GM18498 (cell line): ENCODE results near the gene ANKRD44.
A peak's percentile ranks its signal among the peaks of the same experiment; 100 is the strongest.

ENCODE experiments used
- ATAC-seq: cut with Tn5 transposase; IDR thresholded peaks from one replicate; pipeline ENCODE4 v1.9.1; 2021; ENCODE audit warnings: mild to moderate bottlenecking, moderate library complexity; ENCODE audit not compliant: unreplicated experiment

The ANKRD44 gene

DNA sequence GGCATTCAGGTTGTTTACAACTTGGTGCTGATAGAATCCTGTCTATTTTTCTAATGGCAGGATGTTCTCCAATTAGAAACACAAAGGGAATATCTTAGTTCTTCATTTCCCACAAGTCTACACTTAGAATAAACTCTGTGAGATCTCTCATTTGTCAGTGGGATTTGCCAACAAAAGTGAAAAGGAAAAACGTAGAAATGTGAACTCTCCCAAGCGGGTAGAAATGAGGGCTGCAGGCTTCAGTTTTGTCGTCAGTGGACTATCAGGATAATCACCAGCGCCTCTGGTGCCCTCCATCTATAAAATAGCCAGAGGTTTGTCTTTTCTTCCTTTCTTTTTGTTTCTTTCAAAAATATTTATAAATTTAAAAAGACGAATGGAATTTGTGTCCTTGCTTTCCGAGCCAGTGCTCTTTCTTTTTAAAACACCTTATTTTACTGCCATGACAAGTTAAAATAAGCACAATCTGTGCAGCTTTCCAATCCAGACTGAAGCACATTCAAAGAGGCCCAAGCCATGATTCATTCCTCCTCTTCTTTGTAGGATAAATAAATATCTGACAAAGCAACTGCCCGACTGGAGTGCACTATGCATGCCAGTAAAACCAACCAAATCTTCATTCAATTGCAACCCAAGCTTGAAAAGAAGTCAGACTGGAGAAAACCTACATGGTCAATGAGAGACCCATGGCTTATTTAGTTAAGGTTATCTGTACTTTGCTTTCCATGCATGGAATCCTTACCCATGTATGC is 185.8 kb downstream of the ANKRD44 start:
- no peak for ATAC-seq

DNA sequence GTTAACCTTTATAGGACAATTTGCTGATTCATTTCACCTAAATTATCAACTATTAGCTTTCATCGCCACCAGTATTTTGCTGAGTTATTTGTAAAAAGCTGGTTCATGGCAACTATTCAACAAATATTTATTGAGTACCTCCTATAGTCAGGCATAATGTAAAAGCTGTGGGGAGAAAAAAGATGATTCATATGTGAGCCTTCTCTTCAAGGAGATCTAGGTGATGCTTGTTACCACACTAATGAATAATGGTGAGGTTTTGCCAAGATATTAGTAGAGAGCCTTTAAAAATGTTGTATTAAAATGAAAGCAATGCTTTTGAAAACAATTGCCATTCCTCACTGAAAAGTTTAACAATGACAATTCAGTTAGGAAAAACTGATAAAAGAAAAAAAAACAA is 187.8 kb downstream of the ANKRD44 start:
- ATAC-seq = no peak

DNA sequence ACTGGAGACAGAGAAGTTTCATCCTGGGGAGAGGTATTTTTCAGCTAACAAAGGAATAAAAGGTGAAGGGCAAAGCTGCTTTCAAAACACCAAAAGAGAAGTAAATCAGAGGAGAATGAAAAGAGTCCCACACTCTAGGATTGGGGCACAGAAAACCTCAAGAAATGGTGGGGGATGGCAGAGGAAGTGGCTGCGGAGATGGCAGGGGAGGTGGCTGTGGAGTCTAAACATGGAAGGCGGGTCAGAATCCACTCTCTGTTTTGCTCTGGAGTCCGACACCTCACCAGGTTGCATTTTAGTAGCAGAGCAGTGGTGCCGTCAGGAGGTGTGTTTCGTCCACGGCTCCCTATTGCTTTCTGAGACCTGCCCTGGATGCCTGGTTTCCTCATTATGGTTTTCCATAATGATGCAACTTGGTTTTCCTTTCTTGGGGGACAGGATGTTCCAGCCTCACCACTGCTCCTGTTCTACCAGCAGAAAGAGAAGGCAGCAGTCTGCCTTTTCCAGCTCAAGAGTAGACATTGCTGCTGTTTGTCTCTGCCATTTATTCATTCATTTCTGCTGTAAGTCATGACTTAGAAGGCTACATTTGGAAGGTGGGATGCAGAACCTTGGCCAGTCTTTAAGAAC is 188.7 kb downstream of the ANKRD44 start:
- no peak for ATAC-seq

DNA sequence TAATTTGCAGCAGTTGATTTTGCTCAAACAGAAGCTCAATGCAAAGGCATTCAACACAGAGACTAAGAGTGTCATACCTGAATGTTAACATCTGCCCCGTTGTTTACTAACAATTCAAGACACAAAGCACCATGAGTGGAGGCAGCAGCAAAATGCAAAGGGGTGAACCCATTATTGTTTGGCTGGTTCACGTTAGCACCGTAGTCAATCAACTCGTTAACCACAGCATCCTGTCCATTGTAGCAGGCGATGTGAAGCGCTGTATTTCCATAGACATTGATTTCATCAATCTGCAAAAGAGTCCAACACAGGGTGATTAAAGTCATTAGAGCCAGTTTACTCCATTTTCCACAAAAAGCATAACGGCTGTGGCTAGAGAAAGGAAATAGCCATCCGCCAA is 189.3 kb downstream of the ANKRD44 start:
- no peak for ATAC-seq

- no peak for ATAC-seq
Measured at GRCh38 chr2:197116306-197116879, 194.2 kb downstream of the ANKRD44 start.

GRCh38 chr2:197115325-197115724 is 195.3 kb downstream of the ANKRD44 start:
- ATAC-seq = no peak

DNA sequence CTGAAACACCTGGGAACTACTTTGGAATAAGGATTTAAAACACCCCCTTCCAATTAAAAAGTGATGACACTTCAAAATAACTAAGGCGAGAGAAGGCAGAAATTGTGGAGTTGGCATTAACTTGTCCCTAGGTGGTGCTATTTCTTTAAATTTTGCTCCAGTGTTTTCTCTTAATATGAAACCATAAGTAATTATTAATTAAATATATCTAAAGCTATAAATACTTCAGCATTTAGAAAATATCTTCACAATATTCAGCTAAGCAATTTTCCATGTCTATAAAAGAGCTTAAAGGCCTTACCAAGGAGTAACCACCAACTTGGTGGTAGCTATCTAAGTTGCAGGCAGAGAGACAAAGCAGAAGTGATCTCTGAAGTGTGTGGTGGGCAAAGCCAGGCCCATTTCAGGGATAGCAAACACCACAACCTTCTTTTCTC is 197.3 kb downstream of the ANKRD44 start:
- peak; percentile 81 for ATAC-seq

- no peak for ATAC-seq
Measured at GRCh38 chr2:197109326-197109725, 201.3 kb downstream of the ANKRD44 start.

DNA sequence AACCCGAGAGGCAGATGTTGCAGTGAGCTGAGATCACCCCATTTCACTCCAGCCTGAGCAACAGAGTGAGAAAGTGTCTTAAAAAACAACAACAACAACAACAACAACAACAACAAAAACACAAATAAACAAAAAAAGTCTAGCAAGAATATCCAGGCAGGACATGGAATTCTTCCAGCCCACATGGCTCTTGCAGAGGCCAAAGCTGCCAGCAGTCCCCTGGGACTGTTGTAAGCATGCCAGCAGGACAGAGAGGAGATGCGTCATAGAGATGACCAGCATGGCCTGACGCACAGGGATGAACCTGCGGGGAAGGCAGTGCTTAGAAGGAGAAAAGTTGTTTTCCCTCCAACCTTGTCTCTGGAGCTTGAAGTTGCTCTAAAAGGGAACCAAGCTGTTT is 201.8 kb downstream of the ANKRD44 start:
- ATAC-seq = no peak

- no peak for ATAC-seq
Measured at GRCh38 chr2:197107291-197108269, 203.0 kb downstream of the ANKRD44 start.

- ATAC-seq = no peak
Measured at GRCh38 chr2:197103363-197103762, 207.2 kb downstream of the ANKRD44 start.

GRCh38 chr2:197102231-197102630 is 208.3 kb downstream of the ANKRD44 start:
- ATAC-seq = no peak

DNA sequence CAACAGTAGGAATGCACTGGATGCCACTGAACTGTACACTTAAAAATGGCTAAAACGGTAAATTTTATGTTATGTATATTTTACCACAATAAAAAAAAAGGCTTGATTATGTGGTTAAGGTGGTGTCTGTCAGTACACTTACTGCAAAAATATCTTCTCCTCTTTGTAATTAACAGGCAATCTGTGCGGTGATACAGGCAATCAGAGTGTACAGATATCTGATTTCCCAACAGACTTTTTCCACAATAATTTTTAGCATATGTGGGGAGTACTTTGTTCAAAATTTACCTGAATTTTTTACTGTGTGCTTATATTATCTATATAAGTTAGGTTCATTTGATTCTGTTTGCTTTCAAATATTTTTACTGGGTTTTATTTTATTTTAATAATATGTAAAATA is 209.1 kb downstream of the ANKRD44 start:
- ATAC-seq = no peak

GRCh38 chr2:197097578-197098366 is 212.8 kb downstream of the ANKRD44 start:
- no peak for ATAC-seq

DNA sequence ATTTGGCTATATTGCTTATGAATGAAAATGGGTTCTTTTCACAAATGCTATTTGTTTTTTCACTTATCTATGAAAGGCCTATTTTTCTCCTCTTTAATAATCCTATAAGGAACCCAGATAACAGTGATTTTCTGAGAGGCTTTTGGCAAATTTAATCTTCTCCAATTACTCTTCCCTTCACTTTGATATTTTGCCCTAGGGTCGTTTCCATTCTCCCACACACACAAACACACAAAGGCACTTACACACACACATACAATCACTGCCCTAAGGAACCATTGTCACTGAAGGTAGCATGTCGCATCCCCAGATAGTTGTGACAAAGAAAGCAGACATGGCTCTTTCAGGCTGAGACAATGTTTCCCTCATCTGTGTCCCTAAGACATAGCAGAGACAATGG is 213.9 kb downstream of the ANKRD44 start:
- no peak for ATAC-seq

- no peak for ATAC-seq
Measured at GRCh38 chr2:197092431-197092830, 218.1 kb downstream of the ANKRD44 start.

DNA sequence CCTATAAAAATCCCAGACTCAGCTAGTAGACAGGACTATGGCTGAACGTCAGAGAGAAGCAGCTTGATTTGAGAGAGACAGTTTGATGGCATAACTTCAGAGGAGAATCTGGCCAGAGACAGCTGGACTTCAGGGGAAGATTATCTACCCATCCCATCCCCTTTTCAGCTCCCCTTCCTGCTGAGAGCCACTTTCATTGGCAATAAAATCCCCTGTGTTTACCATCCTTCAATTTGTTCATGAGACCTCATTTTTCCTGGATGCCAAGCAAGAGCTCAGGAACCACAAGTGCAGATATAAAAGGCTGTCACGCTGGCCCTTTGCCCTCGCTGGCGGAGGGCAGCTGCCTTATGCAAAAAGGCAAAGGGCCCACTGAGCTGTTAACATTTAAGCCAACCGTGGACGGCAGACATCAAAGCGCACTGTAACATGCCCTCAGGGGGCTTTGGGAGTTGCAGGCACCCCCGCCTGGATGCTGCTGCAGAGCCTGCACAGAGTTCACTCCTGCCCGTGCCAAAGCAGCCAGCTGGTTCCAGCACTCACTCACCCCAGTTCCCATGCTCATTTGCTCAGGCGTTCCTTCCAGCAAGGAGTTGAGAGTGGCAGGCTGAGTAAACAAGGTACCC is 219.7 kb downstream of the ANKRD44 start:
- ATAC-seq = no peak

- no peak for ATAC-seq
Measured at GRCh38 chr2:197089655-197090054, 220.9 kb downstream of the ANKRD44 start.

DNA sequence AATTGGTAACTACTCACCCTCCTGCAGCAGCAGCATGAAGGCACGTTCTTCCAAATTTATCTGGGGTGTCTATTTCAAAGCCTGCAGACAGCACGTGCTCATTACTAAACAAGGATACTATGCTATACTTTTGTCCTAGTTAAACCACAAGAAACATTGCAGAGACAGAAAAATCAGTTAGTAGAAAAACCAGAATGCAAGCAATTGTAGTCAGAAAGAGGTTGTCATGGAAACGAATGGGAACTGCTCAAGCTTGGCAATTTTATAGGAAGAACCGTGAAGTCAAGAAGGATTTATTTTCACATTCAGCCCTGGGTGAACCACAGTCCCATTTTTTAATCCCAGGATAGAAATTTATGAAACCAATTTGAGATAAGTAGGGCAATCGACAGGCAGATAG is 221.9 kb downstream of the ANKRD44 start:
- ATAC-seq = no peak

DNA sequence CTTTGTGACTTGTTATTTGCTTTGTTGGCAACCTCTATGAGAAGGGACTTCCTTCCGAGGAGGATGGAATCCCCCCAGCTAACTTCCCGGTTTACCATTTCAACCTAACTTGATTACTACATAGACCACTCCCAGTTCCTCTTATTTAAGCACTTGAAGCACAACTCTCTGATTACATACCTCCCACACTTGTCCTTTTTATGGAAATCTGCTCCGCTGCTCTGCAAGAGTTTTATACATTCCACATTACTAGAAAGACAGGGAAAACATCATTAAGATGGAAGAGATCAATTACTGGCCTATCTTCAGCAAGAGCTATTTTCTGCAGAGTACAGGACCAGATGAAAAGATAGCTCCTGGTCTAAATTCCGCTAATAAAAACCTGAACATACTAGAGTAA is 224.1 kb downstream of the ANKRD44 start:
- ATAC-seq = no peak
